Left renal pelvis (tissue), 4 donors: ENCODE measurements around the gene TMEM39A. TPM values are rescaled to one million over a fixed set of nuclear protein-coding genes. Genes with fewer than 3 reads are reported as not detected.

Experiments used
- DNase-seq, 4 donors: peaks; one replicate each; pipeline ENCODE4 v3.0.0-alpha.2; 2013; ENCODE audit warnings: low read depth in 4 of 4, low spot score in 3 of 4
- polyA plus RNA-seq, 4 donors: library from polyadenylated mRNA; unstranded; fragments of 120-200 nt; gene quantifications; one replicate each; pipeline ENCODE4 v1.2.1, GENCODE V29; 2013; ENCODE audit not compliant: insufficient read length in 4 of 4

TMEM39A gene
- polyA plus RNA-seq, 4 donors: 47.5 to 81.1 (median 56.8) TPM

GRCh38 chr3:119456469-119456868 is 6.9 kb downstream of the TMEM39A start:
- no peak for DNase-seq

- DNase-seq: no peak
These were observed 9.6 kb downstream of the TMEM39A start for GRCh38 chr3:119453822-119454221.

GRCh38 chr3:119444590-119444989 is 18.8 kb downstream of the TMEM39A start:
- DNase-seq: no peak

GRCh38 chr3:119443179-119443578 is 20.2 kb downstream of the TMEM39A start:
- no peak for DNase-seq

GRCh38 chr3:119437691-119438258 is 25.6 kb downstream of the TMEM39A start:
- no peak for DNase-seq

- no peak for DNase-seq
These were observed 26.4 kb downstream of the TMEM39A start for GRCh38 chr3:119436977-119437376.

- DNase-seq: no peak
These were observed 28.7 kb downstream of the TMEM39A start for GRCh38 chr3:119434703-119435102.

- no peak for DNase-seq
These were observed 29.6 kb downstream of the TMEM39A start for GRCh38 chr3:119433613-119434325.

- DNase-seq: no peak
These were observed 34.9 kb downstream of the TMEM39A start for GRCh38 chr3:119428538-119428937.

- no peak for DNase-seq
These were observed 35.7 kb downstream of the TMEM39A start for GRCh38 chr3:119427669-119428068.

GRCh38 chr3:119420196-119420595 is 43.2 kb downstream of the TMEM39A start:
- no peak for DNase-seq

- DNase-seq: no peak
These were observed 44.8 kb downstream of the TMEM39A start for GRCh38 chr3:119418641-119419040.

- DNase-seq: no peak
These were observed 45.5 kb downstream of the TMEM39A start for GRCh38 chr3:119417771-119418512.

- no peak for DNase-seq
These were observed 46.5 kb downstream of the TMEM39A start for GRCh38 chr3:119416873-119417272.

GRCh38 chr3:119413603-119414280 is 49.7 kb downstream of the TMEM39A start:
- no peak for DNase-seq

GRCh38 chr3:119409844-119410243 is 53.6 kb downstream of the TMEM39A start:
- DNase-seq: no peak

- no peak for DNase-seq
These were observed 55.0 kb downstream of the TMEM39A start for GRCh38 chr3:119408243-119408950.

- no peak for DNase-seq
These were observed 58.1 kb downstream of the TMEM39A start for GRCh38 chr3:119405315-119405714.

- DNase-seq: no peak
These were observed 60.2 kb downstream of the TMEM39A start for GRCh38 chr3:119403201-119403600.

- no peak for DNase-seq
These were observed 60.6 kb downstream of the TMEM39A start for GRCh38 chr3:119402791-119403190.
